K562 (cell line): ENCODE data around the gene ALG9. TPM values are rescaled to one million over a fixed set of nuclear protein-coding genes. Genes with fewer than 3 reads are reported as not detected.

ENCODE experiments used
- ATAC-seq: fragments of 200-7000 bp; cut with Tn5 transposase; 3 replicates; pipeline ENCODE4 v1.9.1; 2020; ENCODE audit warnings: moderate library complexity
- BruUV-seq: library from RNA; stranded (reverse); fragments of 400-500 nt; replicated peaks from 2 replicates; lab custom pipeline; 2021; lab: Mats Ljungman, UMichigan
- CTCF ChIA-PET: fragments of 300-600 bp; formaldehyde crosslinking; extraction: SDS; loops from one replicate; lab custom pipeline; 2021; ENCODE audit warnings: low intra/inter-chr PET ratio; lab: Yijun Ruan, JAX
- POLR2A ChIA-PET: fragments of 300-600, 350-650 bp; sonication (Branson Sonifier 250); formaldehyde crosslinking; extraction: SDS; loops from one replicate; lab custom pipeline; 2021; ENCODE audit warnings: antibody characterized with exemption, inconsistent platforms; lab: Yijun Ruan, JAX
- DNase-seq, 4 experiments: peaks; one replicate each; pipeline versions ENCODE4 v3.0.0 to v3.0.0-alpha.2; 2011 to 2018; ENCODE audit warnings: low spot score in 3 of 4, mixed read lengths in 3 of 4; ENCODE audit errors: extremely low read depth in 1 of 4
- FAIRE-seq: peaks from 2 replicates; lab custom pipeline; 2011; peaks lifted over from hg19 to GRCh38; lab: Jason Lieb, UNC
- H2AFZ ChIP-seq: 2 replicates; pipeline ENCODE4 v1.6.0; 2011; ENCODE audit warnings: low read depth, low read length, control low read depth, inconsistent platforms
- H3K27ac ChIP-seq: fragments of 200-600 bp; 3 replicates; pipeline ENCODE4 v1.8.0; 2011; ENCODE audit warnings: low read depth, mild to moderate bottlenecking, control low read depth, inconsistent platforms, low read length, moderate library complexity, mixed read lengths; ENCODE audit errors: extremely low read depth
- H3K27me3 ChIP-seq, 2 experiments: fragments of 300-600 bp in 1 of 2; 2 replicates in 1 of 2; 3 replicates in 1 of 2; pipeline versions ENCODE4 v1.6.0 to v1.8.0; 2011; ENCODE audit warnings: inconsistent platforms in 2 of 2, low read length in 2 of 2, mild to moderate bottlenecking in 1 of 2, mixed read lengths in 1 of 2, moderate library complexity in 1 of 2; ENCODE audit not compliant: control insufficient read depth in 2 of 2, insufficient read depth in 2 of 2
- H3K36me3 ChIP-seq: fragments of 300-600 bp; 3 replicates; pipeline ENCODE4 v1.8.0; 2011; ENCODE audit warnings: mild to moderate bottlenecking, low read length, inconsistent platforms; ENCODE audit not compliant: control insufficient read depth, insufficient read depth
- H3K4me1 ChIP-seq, 2 experiments: fragments of 200-600 bp in 1 of 2; replicated peaks in 1 of 2; 2 replicates in 1 of 2; 3 replicates in 1 of 2; pipeline versions ENCODE4 v1.5.1 to v1.8.0; 2011; ENCODE audit warnings: inconsistent platforms in 2 of 2, low read length in 2 of 2, mild to moderate bottlenecking in 1 of 2, mixed read lengths in 1 of 2, moderate library complexity in 1 of 2; ENCODE audit not compliant: control insufficient read depth in 2 of 2, insufficient read depth in 2 of 2
- H3K4me2 ChIP-seq: 2 replicates; pipeline ENCODE4 v1.6.1; 2011; ENCODE audit warnings: low read length, control low read depth, inconsistent platforms, mixed read lengths; ENCODE audit not compliant: insufficient read depth
- H3K4me3 ChIP-seq: fragments of 200-600 bp; sonication (generic), shearing (Covaris generic); 2 replicates; pipeline ENCODE4 v1.5.1; 2016; ENCODE audit warnings: control low read depth, inconsistent platforms
- H3K79me2 ChIP-seq: fragments of 200-600 bp; 3 replicates; pipeline ENCODE4 v1.8.0; 2011; ENCODE audit warnings: low read length, inconsistent platforms; ENCODE audit not compliant: control insufficient read depth, insufficient read depth
- H3K9ac ChIP-seq, 2 experiments: 2 replicates each; pipeline versions ENCODE4 v1.6.0 to v1.6.1; 2011; ENCODE audit warnings: low read depth in 2 of 2, low read length in 2 of 2, control low read depth in 1 of 2, inconsistent platforms in 1 of 2, mild to moderate bottlenecking in 1 of 2, mixed read lengths in 1 of 2; ENCODE audit not compliant: insufficient read depth in 1 of 2
- H3K9me1 ChIP-seq: one replicate; pipeline ENCODE4 v1.6.0; 2011; ENCODE audit warnings: inconsistent platforms, mild to moderate bottlenecking, low read length, moderate library complexity; ENCODE audit not compliant: control insufficient read depth, insufficient read depth
- H3K9me3 ChIP-seq: replicated peaks from 2 replicates; pipeline ENCODE4 v1.5.1; 2011; ENCODE audit warnings: low read depth, low read length, inconsistent platforms; ENCODE audit not compliant: control insufficient read depth, insufficient read depth
- H4K20me1 ChIP-seq: replicated peaks from 2 replicates; pipeline ENCODE4 v1.6.1; 2011; ENCODE audit warnings: low read length, inconsistent platforms, mixed read lengths; ENCODE audit not compliant: control insufficient read depth, insufficient read depth
- CEBPB ChIP-seq: fragments of 450-650 bp; IDR thresholded peaks from 2 replicates; pipeline ENCODE4 v1.6.1; 2016; ENCODE audit warnings: missing genetic modification characterization, missing compliant biosample characterization
- ERF ChIP-seq: fragments of 450-650 bp; formaldehyde crosslinking; IDR thresholded peaks from 2 replicates; pipeline ENCODE4 v1.4.0; 2020; ENCODE audit warnings: mild to moderate bottlenecking, mixed read lengths
- KLF13 ChIP-seq: fragments of 450-650 bp; IDR thresholded peaks from 2 replicates; pipeline ENCODE4 v1.6.1; 2016; ENCODE audit warnings: missing genetic modification characterization, low read depth, mild to moderate bottlenecking, missing compliant biosample characterization, moderate library complexity, borderline replicate concordance
- POLR2G ChIP-seq: fragments of 200-400 bp; formaldehyde crosslinking; IDR thresholded peaks from 2 replicates; pipeline ENCODE4 v1.6.1; 2017; ENCODE audit warnings: low read depth, mild to moderate bottlenecking, antibody characterized with exemption, low read length, moderate library complexity
- TAF7 ChIP-seq: fragments of 450-650 bp; IDR thresholded peaks from 2 replicates; pipeline ENCODE4 v1.6.1; 2016; ENCODE audit warnings: missing genetic modification characterization, missing compliant biosample characterization
- ZBTB7A ChIP-seq: IDR thresholded peaks from 2 replicates; pipeline ENCODE4 v1.6.1; 2011; ENCODE audit warnings: low read depth, mild to moderate bottlenecking, low read length, moderate library complexity, borderline replicate concordance; ENCODE audit not compliant: control insufficient read depth
- WGBS: fragments of 100-300 bp; shearing (Covaris generic); methylation state at CpG from one replicate; pipeline ENCODE4 v1.1.6; 2016; ENCODE audit warnings: low coverage, mixed read lengths; ENCODE audit not compliant: insufficient coverage; ENCODE audit errors: missing lambda C conversion rate; 5-methylcytosine and 5-hydroxymethylcytosine counted together
- in situ Hi-C: fragments of 300-500 bp; cut with MboI; formaldehyde crosslinking; loops from 4 replicates; pipeline ENCODE4 v1.15.0; 2018; ENCODE audit warnings: inconsistent platforms, mixed read lengths
- intact Hi-C: fragments of 100-400 bp; cut with micrococcal nuclease; formaldehyde crosslinking; loops from 2 replicates; pipeline ENCODE4 v1.14.2; 2022
- polyA plus RNA-seq, 8 experiments: library from polyadenylated mRNA; depleted of rRNA in 4 of 8; stranded (reverse) in 5 of 8; unstranded in 3 of 8; fragments of >200 nt; fragmentation: Nextera tagmentation in 2 of 8; fragmentation: Illumina TruSeq in 1 of 8; extraction: Ambion mirVana in 2 of 8; extraction: Trizol in 1 of 8; gene quantifications; 2 replicates each; pipeline versions ENCODE4 v1.2.1 to v1.2.3, GENCODE V29; 2011 to 2014; ENCODE audit warnings: inconsistent platforms in 1 of 8, missing spikeins in 1 of 8
- total RNA-seq, 7 experiments: library from RNA; depleted of rRNA in 6 of 7; stranded (reverse); fragments of >200 nt in 6 of 7; fragmentation: Illumina TruSeq in 2 of 7; extraction: Trizol in 2 of 7; gene quantifications; 2 replicates each; pipeline versions ENCODE4 v1.2.1 to v1.2.3, GENCODE V29; 2011 to 2021; ENCODE audit warnings: low replicate concordance in 1 of 7
- TF ChIP-seq, protein P1 (sequence below): sonication (generic); formaldehyde crosslinking; IDR thresholded peaks from 2 replicates; pipeline ENCODE4 v1.8.0; 2022; ENCODE audit warnings: mild to moderate bottlenecking, missing genetic modification reagents
- TF ChIP-seq, protein P2 (sequence below): fragments of 450-650 bp; IDR thresholded peaks from 2 replicates; pipeline ENCODE4 v1.6.1; 2018; ENCODE audit not compliant: partially characterized antibody

Gene ALG9
- total and polyA plus RNA-seq, 9 of the 15 experiments (the other 6 are each of a cell fraction or from before 2014, with no cell fraction given) = 11.5 to 40.5 (median 24.9) TPM

DNA sequence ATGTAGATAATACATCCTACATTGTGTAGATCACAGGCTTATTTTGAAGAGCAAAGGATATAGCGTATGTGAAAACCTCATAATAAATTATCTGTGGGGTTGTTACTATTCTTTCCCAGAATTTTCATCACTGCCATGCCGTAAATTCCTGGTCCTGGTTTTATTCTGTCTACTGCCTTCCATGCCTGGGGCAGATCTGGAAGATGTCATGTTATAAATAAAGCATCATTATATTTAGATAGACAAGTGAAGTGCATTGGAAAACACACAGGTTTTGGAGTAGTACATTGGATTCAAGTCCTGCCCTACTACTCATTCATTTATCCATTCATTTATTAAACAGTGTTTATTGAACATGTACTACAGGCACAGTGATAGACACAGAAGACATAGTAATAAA, 49.5 kb upstream of the ALG9 start:
- no peaks in the 10 kb centered on the region for H3K9me1 ChIP-seq
- no peaks in the 10 kb centered on the region for H3K79me2 ChIP-seq
- H3K4me1 ChIP-seq = peaks cover 18 to 25% of the 10 kb centered on the region in 2 experiments
- H3K4me3 ChIP-seq = no peak overlapping the region
- DNase-seq (no peak), ATAC-seq (no peak), FAIRE-seq (no peak)
- in situ Hi-C loops (no loop called here), intact Hi-C loops (no loop called here)
- WGBS = 86% methylated on average over 2 of the region's 2 CpGs
- no peaks in the 10 kb centered on the region for H4K20me1 ChIP-seq
- H2AFZ ChIP-seq = no peak overlapping the region
- no peak overlapping the region for H3K9ac ChIP-seq
- no TSS peak for BruUV-seq
- ChIA-PET CTCF (no interaction called here), POLR2A (no interaction called here)
- H3K36me3 ChIP-seq = no peaks in the 10 kb centered on the region
- no peak for TF ChIP-seq ZBTB7A
- no peak for TF ChIP-seq CEBPB (tag)
- TF ChIP-seq POLR2G = no peak
- no peak for TF ChIP-seq TAF7 (tag)
- TF ChIP-seq, protein P1, sequence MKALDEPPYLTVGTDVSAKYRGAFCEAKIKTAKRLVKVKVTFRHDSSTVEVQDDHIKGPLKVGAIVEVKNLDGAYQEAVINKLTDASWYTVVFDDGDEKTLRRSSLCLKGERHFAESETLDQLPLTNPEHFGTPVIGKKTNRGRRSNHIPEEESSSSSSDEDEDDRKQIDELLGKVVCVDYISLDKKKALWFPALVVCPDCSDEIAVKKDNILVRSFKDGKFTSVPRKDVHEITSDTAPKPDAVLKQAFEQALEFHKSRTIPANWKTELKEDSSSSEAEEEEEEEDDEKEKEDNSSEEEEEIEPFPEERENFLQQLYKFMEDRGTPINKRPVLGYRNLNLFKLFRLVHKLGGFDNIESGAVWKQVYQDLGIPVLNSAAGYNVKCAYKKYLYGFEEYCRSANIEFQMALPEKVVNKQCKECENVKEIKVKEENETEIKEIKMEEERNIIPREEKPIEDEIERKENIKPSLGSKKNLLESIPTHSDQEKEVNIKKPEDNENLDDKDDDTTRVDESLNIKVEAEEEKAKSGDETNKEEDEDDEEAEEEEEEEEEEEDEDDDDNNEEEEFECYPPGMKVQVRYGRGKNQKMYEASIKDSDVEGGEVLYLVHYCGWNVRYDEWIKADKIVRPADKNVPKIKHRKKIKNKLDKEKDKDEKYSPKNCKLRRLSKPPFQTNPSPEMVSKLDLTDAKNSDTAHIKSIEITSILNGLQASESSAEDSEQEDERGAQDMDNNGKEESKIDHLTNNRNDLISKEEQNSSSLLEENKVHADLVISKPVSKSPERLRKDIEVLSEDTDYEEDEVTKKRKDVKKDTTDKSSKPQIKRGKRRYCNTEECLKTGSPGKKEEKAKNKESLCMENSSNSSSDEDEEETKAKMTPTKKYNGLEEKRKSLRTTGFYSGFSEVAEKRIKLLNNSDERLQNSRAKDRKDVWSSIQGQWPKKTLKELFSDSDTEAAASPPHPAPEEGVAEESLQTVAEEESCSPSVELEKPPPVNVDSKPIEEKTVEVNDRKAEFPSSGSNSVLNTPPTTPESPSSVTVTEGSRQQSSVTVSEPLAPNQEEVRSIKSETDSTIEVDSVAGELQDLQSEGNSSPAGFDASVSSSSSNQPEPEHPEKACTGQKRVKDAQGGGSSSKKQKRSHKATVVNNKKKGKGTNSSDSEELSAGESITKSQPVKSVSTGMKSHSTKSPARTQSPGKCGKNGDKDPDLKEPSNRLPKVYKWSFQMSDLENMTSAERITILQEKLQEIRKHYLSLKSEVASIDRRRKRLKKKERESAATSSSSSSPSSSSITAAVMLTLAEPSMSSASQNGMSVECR = no peak
- TF ChIP-seq ERF (CRISPR knock-in tag) = no peak
- TF ChIP-seq KLF13 (tag) = no peak
- TF ChIP-seq, protein P2, sequence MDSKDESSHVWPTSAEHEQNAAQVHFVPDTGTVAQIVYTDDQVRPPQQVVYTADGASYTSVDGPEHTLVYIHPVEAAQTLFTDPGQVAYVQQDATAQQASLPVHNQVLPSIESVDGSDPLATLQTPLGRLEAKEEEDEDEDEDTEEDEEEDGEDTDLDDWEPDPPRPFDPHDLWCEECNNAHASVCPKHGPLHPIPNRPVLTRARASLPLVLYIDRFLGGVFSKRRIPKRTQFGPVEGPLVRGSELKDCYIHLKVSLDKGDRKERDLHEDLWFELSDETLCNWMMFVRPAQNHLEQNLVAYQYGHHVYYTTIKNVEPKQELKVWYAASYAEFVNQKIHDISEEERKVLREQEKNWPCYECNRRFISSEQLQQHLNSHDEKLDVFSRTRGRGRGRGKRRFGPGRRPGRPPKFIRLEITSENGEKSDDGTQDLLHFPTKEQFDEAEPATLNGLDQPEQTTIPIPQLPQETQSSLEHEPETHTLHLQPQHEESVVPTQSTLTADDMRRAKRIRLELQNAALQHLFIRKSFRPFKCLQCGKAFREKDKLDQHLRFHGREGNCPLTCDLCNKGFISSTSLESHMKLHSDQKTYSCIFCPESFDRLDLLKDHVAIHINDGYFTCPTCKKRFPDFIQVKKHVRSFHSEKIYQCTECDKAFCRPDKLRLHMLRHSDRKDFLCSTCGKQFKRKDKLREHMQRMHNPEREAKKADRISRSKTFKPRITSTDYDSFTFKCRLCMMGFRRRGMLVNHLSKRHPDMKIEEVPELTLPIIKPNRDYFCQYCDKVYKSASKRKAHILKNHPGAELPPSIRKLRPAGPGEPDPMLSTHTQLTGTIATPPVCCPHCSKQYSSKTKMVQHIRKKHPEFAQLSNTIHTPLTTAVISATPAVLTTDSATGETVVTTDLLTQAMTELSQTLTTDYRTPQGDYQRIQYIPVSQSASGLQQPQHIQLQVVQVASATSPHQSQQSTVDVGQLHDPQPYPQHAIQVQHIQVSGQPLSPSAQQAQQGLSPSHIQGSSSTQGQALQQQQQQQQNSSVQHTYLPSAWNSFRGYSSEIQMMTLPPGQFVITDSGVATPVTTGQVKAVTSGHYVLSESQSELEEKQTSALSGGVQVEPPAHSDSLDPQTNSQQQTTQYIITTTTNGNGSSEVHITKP = no peak
- H3K27me3 ChIP-seq = no peaks in the 10 kb centered on the region
- no peak overlapping the region for H3K4me2 ChIP-seq
- H3K27ac ChIP-seq = no peak overlapping the region
- H3K9me3 ChIP-seq = no peaks in the 10 kb centered on the region
